K562 (cell line): ENCODE data around the gene DMXL1. TPM values are rescaled to one million over a fixed set of nuclear protein-coding genes. Genes with fewer than 3 reads are reported as not detected.

Experiments used
- ATF7 ChIP-seq: fragments of 450-650 bp; IDR thresholded peaks from 2 replicates; pipeline ENCODE4 v1.7.1; 2014; ENCODE audit warnings: mild to moderate bottlenecking, moderate library complexity
- BCLAF1 ChIP-seq, 2 experiments: fragments of 450-650 bp in 1 of 2; IDR thresholded peaks; 2 replicates each; pipeline ENCODE4 v1.6.1; 2011 to 2017; ENCODE audit warnings: low read depth in 2 of 2, antibody characterized with exemption in 1 of 2, borderline replicate concordance in 1 of 2, low read length in 1 of 2, mild to moderate bottlenecking in 1 of 2, mixed read lengths in 1 of 2; ENCODE audit not compliant: control insufficient read depth in 1 of 2
- BRD4 ChIP-seq: fragments of 200-600 bp; sonication (generic); IDR thresholded peaks from 2 replicates; pipeline ENCODE4 v1.6.1; 2017; ENCODE audit warnings: inconsistent platforms
- DDX20 ChIP-seq: fragments of 450-650 bp; IDR thresholded peaks from 2 replicates; pipeline ENCODE4 v1.6.1; 2016; ENCODE audit warnings: missing genetic modification characterization, low read depth, mild to moderate bottlenecking, missing compliant biosample characterization, moderate library complexity
- JUND ChIP-seq, 2 experiments: IDR thresholded peaks; 2 replicates in 1 of 2; 3 replicates in 1 of 2; pipeline ENCODE4 v1.6.1; 2011; ENCODE audit warnings: borderline replicate concordance in 2 of 2, low read depth in 2 of 2, low read length in 2 of 2, improper control_type of control experiment in 1 of 2, missing biosample characterization in 1 of 2, missing genetic modification characterization in 1 of 2, missing genetic modification reagents in 1 of 2
- KDM4B ChIP-seq, 2 experiments: fragments of 450-650 bp in 1 of 2; sonication (generic) in 1 of 2; IDR thresholded peaks; 2 replicates each; pipeline ENCODE4 v1.6.1; 2016 to 2017; ENCODE audit warnings: borderline replicate concordance in 2 of 2, antibody characterized with exemption in 1 of 2, low read depth in 1 of 2, mild to moderate bottlenecking in 1 of 2
- NCOA6 ChIP-seq: fragments of 450-650 bp; IDR thresholded peaks from 2 replicates; pipeline ENCODE4 v1.6.1; 2017; ENCODE audit warnings: mild to moderate bottlenecking
- NEUROD1 ChIP-seq: fragments of 150-350 bp; IDR thresholded peaks from 2 replicates; pipeline ENCODE4 v1.6.1; 2014; ENCODE audit warnings: borderline replicate concordance, low read length, low read depth; ENCODE audit not compliant: partially characterized antibody
- PCBP1 ChIP-seq: fragments of 200-400 bp; formaldehyde crosslinking; IDR thresholded peaks from 2 replicates; pipeline ENCODE4 v1.6.1; 2018; ENCODE audit warnings: mild to moderate bottlenecking, low read depth, low read length; ENCODE audit not compliant: poor library complexity, severe bottlenecking
- PHF8 ChIP-seq: fragments of 200-600 bp; sonication (generic); IDR thresholded peaks from 2 replicates; pipeline ENCODE4 v1.6.1; 2012; ENCODE audit warnings: mixed run types, mild to moderate bottlenecking, inconsistent platforms, low read length, moderate library complexity, borderline replicate concordance
- RERE ChIP-seq: sonication (generic); formaldehyde crosslinking; IDR thresholded peaks from 2 replicates; pipeline ENCODE4 v1.8.0; 2023; ENCODE audit warnings: missing genetic modification reagents, mild to moderate bottlenecking, borderline replicate concordance
- SNAPC5 ChIP-seq: fragments of 250-450 bp; sonication (Bioruptor Pico); IDR thresholded peaks from 2 replicates; pipeline ENCODE4 v1.8.0; 2021; ENCODE audit warnings: moderate library complexity, mild to moderate bottlenecking, inconsistent platforms
- TEAD4 ChIP-seq, 2 experiments: sonication (generic) in 1 of 2; formaldehyde crosslinking in 1 of 2; IDR thresholded peaks; 2 replicates each; pipeline versions ENCODE4 v1.6.1 to v1.8.0; 2012 to 2022; ENCODE audit warnings: borderline replicate concordance in 1 of 2, inconsistent platforms in 1 of 2, low read length in 1 of 2, mild to moderate bottlenecking in 1 of 2, missing genetic modification reagents in 1 of 2
- TGIF2 ChIP-seq: sonication (generic); formaldehyde crosslinking; IDR thresholded peaks from 2 replicates; pipeline ENCODE4 v1.8.1; 2022; ENCODE audit warnings: mild to moderate bottlenecking, missing genetic modification reagents, moderate library complexity
- TRIM28 ChIP-seq: fragments of 450-650 bp; IDR thresholded peaks from 2 replicates; pipeline ENCODE4 v1.6.1; 2017
- polyA plus RNA-seq, 8 experiments: library from polyadenylated mRNA; depleted of rRNA in 4 of 8; stranded (reverse) in 5 of 8; unstranded in 3 of 8; fragments of >200 nt; fragmentation: Nextera tagmentation in 2 of 8; fragmentation: Illumina TruSeq in 1 of 8; extraction: Ambion mirVana in 2 of 8; extraction: Trizol in 1 of 8; gene quantifications; 2 replicates each; pipeline versions ENCODE4 v1.2.1 to v1.2.3, GENCODE V29; 2011 to 2014; ENCODE audit warnings: inconsistent platforms in 1 of 8, missing spikeins in 1 of 8
- total RNA-seq, 7 experiments: library from RNA; depleted of rRNA in 6 of 7; stranded (reverse); fragments of >200 nt in 6 of 7; fragmentation: Illumina TruSeq in 2 of 7; extraction: Trizol in 2 of 7; gene quantifications; 2 replicates each; pipeline versions ENCODE4 v1.2.1 to v1.2.3, GENCODE V29; 2011 to 2021; ENCODE audit warnings: low replicate concordance in 1 of 7

DMXL1 gene
- total and polyA plus RNA-seq, 9 of the 15 experiments (the other 6 are each of a cell fraction or from before 2014, with no cell fraction given) = 8.3 to 40.3 (median 30.6) TPM

GRCh38 chr5:119269061-119269944 is 198.4 kb downstream of the DMXL1 start (continued):
- TF ChIP-seq NCOA6 (no peak), SNAPC5 (CRISPR knock-in tag) (no peak), KDM4B (IDR thresholded peaks at IDR 0.05; ENCODE audit: borderline replicate concordance in 2 of 2, low read depth in 1 of 2) (no peak; a peak in 1 of 4 replicates), BRD4 (peak; percentile 40; the same call in 1 of the 2 replicates), DDX20 (tag) (no peak), PHF8 (no peak), BCLAF1 (IDR thresholded peaks at IDR 0.05; ENCODE audit: borderline replicate concordance in 1 of 2, control insufficient read depth in 1 of 2, low read depth in 2 of 2, low read length in 1 of 2) (no peak), TGIF2 (CRISPR knock-in tag) (no peak), RERE (no peak), PCBP1 (no peak), JUND (IDR thresholded peaks at IDR 0.05; ENCODE audit: borderline replicate concordance, low read depth, low read length) (peak; percentile 47; the same call in 1 of the 2 replicates), JUND (tag; IDR thresholded peaks at IDR 0.05; ENCODE audit: borderline replicate concordance, low read depth, low read length) (peak; percentile 41; the same call in 2 of the 3 replicates), ATF7 (no peak), TEAD4 (IDR thresholded peaks at IDR 0.05; ENCODE audit: low read length) (peak; percentile 88), TEAD4 (CRISPR knock-in tag; IDR thresholded peaks at IDR 0.05; ENCODE audit: borderline replicate concordance) (no peak), TRIM28 (no peak), NEUROD1 (peak; percentile 24)
